ENCODE results near the gene SLC6A5. TPM values are rescaled to one million over a fixed set of nuclear protein-coding genes. Genes with fewer than 3 reads are reported as not detected.

SLC6A5 gene
- total RNA-seq, 2 donors from 2014 or later = 0.40 TPM; not detected in 1

GRCh38 chr11:20620988-20621387 is 21.6 kb downstream of the SLC6A5 start:
- no peaks in the 10 kb centered on the region for H3K9me3 ChIP-seq
- WGBS = 82% methylated on average over 2 of the region's 2 CpGs
- intact Hi-C loops (cut with DNase I) = no loop called here
- H3K27ac ChIP-seq = no peak overlapping the region
- no peaks in the 10 kb centered on the region for H3K4me1 ChIP-seq (replicated peaks)
- H3K27me3 ChIP-seq (replicated peaks; ENCODE audit: insufficient read depth) = peaks cover 3% of the 10 kb centered on the region
- no peak overlapping the region for H3K4me3 ChIP-seq
- TF ChIP-seq POLR2A (IDR thresholded peaks at IDR 0.05) (no peak), POLR2AphosphoS5 (IDR thresholded peaks at IDR 0.05) (no peak), CTCF (IDR thresholded peaks at IDR 0.05) (no peak)
- DNase-seq (ENCODE audit: low spot score) = no peak
- H3K36me3 ChIP-seq = no peaks in the 10 kb centered on the region

GRCh38 chr11:20621679-20622078 is 22.3 kb downstream of the SLC6A5 start:
- no peak overlapping the region for H3K27ac ChIP-seq
- no peak for TF ChIP-seq POLR2AphosphoS5 (IDR thresholded peaks at IDR 0.05)
- TF ChIP-seq CTCF (IDR thresholded peaks at IDR 0.05) = no peak
- TF ChIP-seq POLR2A (IDR thresholded peaks at IDR 0.05) = no peak
- no peaks in the 10 kb centered on the region for H3K36me3 ChIP-seq
- intact Hi-C loops (cut with DNase I) = no loop called here
- DNase-seq (ENCODE audit: low spot score) = no peak
- H3K27me3 ChIP-seq (replicated peaks; ENCODE audit: insufficient read depth) = no peaks in the 10 kb centered on the region
- H3K4me1 ChIP-seq (replicated peaks) = no peaks in the 10 kb centered on the region
- H3K4me3 ChIP-seq = no peak overlapping the region
- 31% methylated on average over 6 of the region's 6 CpGs for WGBS
- H3K9me3 ChIP-seq = no peaks in the 10 kb centered on the region

GRCh38 chr11:20623252-20623651 is 23.8 kb downstream of the SLC6A5 start:
- H3K4me3 ChIP-seq = no peak overlapping the region
- no peaks in the 10 kb centered on the region for H3K36me3 ChIP-seq
- TF ChIP-seq POLR2AphosphoS5 (IDR thresholded peaks at IDR 0.05) (no peak), CTCF (IDR thresholded peaks at IDR 0.05) (no peak), POLR2A (IDR thresholded peaks at IDR 0.05) (no peak)
- intact Hi-C loops (cut with DNase I) = no loop called here
- no peak for DNase-seq (ENCODE audit: low spot score)
- H3K4me1 ChIP-seq (replicated peaks) = no peaks in the 10 kb centered on the region
- 36% methylated on average over 4 of the region's 4 CpGs for WGBS
- H3K27ac ChIP-seq = no peak overlapping the region
- no peaks in the 10 kb centered on the region for H3K27me3 ChIP-seq (replicated peaks; ENCODE audit: insufficient read depth)
- H3K9me3 ChIP-seq = no peaks in the 10 kb centered on the region

- no peaks in the 10 kb centered on the region for H3K4me1 ChIP-seq (replicated peaks)
- no peaks in the 10 kb centered on the region for H3K27me3 ChIP-seq (replicated peaks; ENCODE audit: insufficient read depth)
- no peaks in the 10 kb centered on the region for H3K36me3 ChIP-seq
- H3K27ac ChIP-seq = no peak overlapping the region
- no peaks in the 10 kb centered on the region for H3K9me3 ChIP-seq
- no peak for TF ChIP-seq CTCF (IDR thresholded peaks at IDR 0.05)
- no peak for TF ChIP-seq POLR2A (IDR thresholded peaks at IDR 0.05)
- no peak for TF ChIP-seq POLR2AphosphoS5 (IDR thresholded peaks at IDR 0.05)
- no peak overlapping the region for H3K4me3 ChIP-seq
- DNase-seq (ENCODE audit: low spot score) = no peak
- 51% methylated on average over 4 of the region's 4 CpGs for WGBS
- intact Hi-C loops (cut with DNase I) = no loop called here
Observed at GRCh38 chr11:20626279-20626678, 26.9 kb downstream of the SLC6A5 start.

GRCh38 chr11:20627026-20627425 is 27.6 kb downstream of the SLC6A5 start:
- TF ChIP-seq CTCF (IDR thresholded peaks at IDR 0.05) (no peak), POLR2AphosphoS5 (IDR thresholded peaks at IDR 0.05) (no peak), POLR2A (IDR thresholded peaks at IDR 0.05) (no peak)
- WGBS = 75% methylated on average over 3 of the region's 3 CpGs
- Histone ChIP-seq H3K4me3 (no peak overlapping the region), H3K36me3 (no peaks in the 10 kb centered on the region), H3K27me3 (replicated peaks; ENCODE audit: insufficient read depth) (no peaks in the 10 kb centered on the region), H3K4me1 (replicated peaks) (no peaks in the 10 kb centered on the region), H3K27ac (no peak overlapping the region), H3K9me3 (no peaks in the 10 kb centered on the region)
- intact Hi-C loops (cut with DNase I) = no loop called here
- DNase-seq (ENCODE audit: low spot score) = no peak

All from prostate gland (tissue), 2 donors.